Measurements from ENCODE around the gene HSPA1A.
A peak's percentile ranks its signal among the peaks of the same experiment; 100 is the strongest.
"Not testable (repeated sequence)": the region's sequence is repeated elsewhere in the genome, so short reads cannot be mapped to it uniquely, and the experiment has no call there.

The HSPA1A gene

DNA sequence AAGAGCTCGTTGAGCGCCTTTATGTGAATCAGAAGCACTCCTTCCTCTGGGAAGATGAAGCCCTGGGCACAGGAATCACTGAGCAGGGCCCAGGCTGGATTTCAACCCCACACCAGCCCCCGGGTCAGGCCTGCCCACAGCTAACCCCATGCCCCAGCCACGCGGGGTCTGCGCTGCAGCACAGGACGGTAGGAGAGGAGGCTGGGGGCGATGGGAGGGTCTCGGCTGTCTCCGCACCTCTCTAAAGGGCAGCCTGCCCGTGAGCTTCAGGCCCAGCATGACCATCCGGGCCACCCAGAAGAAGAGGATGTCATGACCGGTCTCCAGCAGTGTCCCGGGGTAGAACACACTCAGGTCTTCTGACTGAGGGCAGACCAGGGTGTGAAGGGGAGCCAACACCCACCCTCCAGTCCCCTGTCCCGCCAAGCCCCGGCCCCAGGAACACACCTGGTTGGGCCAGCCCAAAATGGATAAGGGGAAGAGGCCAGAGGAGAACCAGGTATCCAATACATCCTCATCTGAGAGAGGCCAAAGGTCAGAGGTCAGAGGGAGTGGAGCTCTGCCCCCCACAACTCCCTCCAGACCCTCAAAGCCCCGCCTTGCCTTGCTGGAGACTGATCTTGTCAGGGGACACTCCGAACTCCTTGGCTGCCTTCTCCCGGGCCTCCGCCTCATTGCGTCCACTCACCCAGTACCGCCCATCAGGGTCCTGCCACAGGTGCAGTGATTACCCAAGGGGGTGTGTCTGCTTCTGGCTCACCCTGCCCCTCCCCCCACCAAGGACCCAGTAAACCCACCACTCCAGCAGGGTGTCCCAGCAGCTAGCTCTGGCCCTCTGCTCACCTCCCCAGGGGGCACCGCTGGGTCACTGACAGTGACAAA lies 33.9 kb upstream of the HSPA1A start:
- no peak for DNase-seq

DNA sequence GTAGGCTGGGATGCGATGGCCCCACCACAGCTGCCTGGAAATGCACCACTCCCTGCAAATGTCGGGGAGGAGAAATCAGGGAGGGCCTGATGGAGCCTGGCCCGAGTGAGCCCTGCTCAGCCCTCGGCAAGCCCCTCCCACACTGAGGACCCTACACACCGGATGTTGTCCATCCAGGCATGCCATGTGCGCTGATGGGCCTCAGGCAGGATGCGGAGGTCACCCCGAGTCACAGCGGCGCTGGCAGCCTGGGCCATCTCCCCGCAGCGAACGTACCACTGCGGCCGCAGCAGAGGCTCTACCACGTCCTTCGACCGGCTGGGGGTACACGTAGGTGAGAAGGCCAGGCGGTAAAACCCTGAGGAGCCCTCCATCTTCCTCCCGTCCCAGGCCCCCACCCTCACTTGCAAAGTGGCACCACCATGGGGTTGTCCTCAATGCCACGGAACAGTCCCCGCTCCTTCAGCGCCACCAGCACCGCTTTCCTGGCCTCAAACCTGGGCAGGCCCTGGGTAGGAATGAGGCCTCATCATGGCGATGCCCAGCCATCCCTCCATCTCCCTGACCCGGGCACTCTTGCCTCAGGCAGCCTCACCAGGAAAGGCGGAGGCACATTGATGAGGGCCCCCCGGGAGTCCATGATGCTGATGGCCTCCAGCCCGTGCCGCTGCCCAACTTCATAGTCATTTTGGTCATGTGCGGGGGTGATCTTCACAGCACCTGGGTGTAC lies 33.1 kb upstream of the HSPA1A start:
- no peak for DNase-seq

DNA sequence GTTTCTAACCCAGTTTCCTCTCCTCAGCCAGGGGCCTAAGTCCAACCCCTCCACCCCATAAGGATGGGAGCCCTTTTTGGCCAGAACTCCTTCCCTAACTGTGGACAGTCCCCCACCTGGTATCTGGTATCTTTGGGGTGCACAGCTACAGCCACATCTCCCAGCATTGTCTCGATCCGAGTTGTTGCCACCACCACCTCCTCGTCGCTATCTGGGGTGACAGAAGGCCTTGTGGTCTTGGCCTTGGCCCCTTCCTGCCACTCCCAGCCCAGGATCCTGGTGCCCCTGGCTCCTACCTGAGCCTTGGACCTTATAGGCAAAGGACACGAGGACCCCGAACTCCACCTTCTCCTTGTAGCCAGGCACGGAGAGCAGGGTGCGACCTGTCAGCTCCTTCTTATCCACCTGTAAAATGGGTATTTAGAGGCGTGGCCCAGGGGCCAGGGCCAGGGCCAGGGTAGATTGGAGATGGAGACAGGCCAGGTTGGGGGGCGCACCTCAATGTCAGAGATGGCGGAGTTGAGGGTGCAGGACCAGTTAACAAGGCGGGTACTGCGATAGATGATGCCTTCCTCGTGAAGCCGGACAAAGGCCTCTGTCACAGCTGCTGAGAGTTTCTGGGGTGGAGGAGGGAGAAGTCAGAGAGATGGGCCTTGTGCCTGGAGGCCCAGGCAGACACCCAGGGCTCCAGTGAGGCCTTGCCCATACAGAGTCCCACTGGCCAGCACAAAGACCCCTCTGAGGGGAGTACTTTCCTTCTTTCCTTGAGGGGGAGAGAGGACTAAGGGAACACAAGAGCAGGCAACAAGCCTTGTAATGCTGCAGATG lies 31.0 kb upstream of the HSPA1A start:
- no peak for DNase-seq

DNA sequence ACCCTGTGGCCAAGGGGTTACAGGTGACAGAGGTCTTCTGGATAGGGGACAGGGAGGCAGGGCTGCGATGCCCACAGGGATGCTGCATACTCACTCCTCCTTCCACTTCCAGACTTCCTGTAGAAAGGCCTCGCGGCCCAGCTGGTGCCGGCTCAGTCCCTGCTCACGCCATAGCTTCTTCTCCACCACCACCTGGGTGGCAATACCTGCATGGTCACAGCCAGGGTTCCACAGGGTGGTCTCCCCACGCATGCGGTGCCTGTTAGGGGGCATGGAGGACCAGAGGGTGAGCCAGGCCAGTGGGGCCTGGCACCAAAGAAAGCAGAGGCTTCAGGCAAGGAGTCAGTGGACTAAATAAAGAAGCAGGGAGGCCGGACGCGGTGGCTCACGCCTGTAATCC lies 29.9 kb upstream of the HSPA1A start:
- no peak for DNase-seq

DNA sequence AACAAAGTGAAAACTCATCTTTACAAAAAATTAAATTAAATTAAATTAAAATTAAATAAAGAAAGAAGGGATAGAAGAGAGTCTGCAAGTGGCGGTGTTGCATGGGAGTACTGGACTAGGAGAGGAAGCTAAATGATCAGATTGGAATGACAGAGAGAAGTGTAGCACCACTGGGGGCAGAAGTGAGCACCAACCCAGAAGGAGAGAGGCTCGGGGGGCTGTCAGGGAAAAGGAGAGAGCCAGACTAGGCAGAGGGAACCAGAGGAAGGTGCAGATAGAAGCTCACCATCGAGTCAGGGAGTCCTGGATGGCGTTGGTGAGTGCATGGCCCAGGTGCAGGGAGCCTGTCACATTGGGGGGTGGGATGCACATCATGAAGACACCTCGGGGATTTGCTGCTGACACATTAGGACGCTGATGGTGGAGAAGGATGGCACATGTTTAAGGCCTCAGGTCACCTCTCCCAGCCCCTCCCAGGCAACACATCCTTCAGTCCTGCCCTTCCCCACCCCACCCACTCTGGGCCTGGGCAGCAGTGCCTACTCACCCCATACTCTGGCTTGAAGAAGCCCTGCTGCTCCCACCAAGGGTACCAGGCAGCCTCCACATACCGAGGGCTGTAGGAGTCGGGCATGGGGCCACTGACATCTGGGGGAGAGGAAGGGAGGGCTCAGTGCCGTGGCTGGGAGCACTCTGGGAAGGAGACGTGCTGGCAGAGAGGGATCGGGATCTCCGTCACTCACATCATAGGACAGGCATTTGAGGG lies 23.8 kb upstream of the HSPA1A start:
- peak; percentile 61 for DNase-seq

DNA sequence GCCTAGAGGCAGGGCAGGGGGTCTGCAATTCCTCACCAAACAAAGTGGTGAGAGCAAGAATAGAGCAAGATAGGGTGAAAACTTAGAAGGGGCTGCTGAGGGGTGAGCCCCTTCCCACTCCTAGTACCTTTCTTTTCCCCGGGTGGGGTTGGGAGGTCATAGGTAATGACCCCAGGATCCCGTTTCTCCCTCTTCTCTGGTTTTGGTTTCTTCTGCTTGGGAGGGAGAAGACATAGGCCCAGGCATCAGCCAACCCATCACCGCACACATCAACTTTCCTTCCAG lies 23.3 kb upstream of the HSPA1A start:
- no peak for DNase-seq

DNA sequence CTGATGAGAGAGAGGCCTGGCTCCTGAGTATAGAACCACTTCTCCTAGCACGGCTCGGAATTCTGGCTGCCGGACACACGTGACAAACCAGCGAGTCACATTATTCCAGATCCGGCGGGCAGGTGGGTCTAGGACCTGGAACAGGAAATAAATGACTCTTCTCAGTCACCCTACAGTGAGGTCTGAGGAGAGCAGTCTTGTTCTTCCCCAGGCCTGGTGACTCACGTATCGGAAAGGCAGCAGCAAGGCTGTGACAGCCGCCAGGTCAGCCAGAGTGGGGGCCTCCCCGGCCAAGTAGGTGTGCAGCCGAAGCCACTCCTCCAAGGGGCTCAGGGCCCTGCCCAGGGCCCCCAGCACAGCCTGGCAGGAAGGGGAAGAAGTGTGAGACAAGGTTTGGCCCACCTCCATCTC lies 22.6 kb upstream of the HSPA1A start:
- DNase-seq, result peak; percentile 73

DNA sequence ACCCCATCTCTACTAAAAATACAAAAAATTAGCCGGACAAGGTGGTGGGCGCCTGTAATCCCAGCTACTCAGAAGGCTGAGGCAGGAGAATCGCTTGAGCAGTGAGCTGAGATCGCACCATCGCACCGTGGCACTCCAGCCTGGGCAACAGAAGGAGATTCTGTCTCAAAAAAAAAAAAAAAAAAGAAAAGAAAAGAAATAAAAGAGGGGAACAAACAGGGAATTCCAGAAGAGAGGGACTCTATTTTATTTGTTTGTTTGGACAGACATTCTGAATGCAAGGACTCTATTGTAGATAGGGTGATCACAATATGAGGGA lies 21.5 kb upstream of the HSPA1A start:
- not testable (repeated sequence) for DNase-seq

DNA sequence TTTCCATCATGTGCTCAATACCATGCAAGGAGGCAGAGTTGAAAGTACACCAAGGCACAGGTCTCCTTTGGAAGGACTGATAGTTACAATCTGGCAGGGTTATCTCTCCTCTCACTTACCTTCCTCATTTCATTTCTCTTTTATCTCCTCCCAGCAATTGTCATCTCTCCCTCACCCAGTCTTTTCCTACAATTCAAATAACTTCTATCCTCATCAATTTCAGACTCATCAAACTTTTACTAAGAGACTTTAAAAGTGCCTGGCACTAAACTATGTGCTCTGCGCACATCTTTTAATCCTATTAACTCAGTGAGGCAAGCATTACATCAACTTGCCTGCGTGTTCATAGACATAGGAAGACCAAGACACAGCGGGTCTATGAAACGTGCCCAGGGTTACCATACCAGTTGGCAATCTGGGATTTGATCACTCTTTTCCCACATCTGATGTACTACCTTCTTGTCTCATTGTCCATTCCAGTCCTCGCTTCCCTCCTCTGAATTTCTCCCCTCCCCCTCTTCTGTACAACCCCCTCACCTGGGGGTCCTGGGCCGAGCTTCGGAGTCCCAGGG lies 21.0 kb upstream of the HSPA1A start:
- DNase-seq, result peak; percentile 42

DNA sequence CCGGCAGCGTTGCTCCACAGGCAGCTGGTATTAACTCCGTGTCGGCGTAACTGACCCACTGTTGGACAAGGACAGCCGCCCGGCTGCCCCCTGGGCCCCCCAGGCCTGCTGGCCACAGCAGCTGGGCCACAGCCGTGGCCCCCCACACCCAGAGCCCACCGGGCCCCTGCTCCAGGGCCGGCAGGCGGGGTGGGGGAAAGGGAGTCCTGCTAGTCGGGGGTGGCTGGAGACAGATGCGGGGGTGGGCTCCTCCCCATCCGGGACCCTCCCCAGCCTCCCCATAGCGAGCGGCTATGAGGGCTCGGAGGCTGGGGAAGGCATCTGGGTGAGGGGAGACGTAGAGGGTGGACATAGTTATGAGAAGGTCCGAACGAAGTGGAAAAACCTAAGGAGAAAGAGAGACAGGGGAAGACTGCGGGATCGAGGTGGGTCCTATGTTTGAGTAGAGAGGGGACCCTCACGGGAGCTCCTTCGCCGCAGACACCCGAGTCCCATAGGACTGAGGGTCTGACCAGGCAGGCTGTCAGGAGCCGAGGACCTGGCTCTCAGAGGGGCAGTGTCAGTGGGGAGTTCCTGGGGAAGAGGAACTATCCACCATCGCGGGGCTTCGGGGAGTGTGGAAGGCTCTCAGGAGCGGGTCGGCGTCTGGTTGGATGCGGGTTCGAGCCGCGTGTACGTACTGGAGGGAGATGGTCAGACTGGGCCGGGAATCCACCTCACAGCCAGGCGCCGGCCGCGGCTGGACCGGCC lies 20.3 kb upstream of the HSPA1A start:
- DNase-seq, result no peak

DNA sequence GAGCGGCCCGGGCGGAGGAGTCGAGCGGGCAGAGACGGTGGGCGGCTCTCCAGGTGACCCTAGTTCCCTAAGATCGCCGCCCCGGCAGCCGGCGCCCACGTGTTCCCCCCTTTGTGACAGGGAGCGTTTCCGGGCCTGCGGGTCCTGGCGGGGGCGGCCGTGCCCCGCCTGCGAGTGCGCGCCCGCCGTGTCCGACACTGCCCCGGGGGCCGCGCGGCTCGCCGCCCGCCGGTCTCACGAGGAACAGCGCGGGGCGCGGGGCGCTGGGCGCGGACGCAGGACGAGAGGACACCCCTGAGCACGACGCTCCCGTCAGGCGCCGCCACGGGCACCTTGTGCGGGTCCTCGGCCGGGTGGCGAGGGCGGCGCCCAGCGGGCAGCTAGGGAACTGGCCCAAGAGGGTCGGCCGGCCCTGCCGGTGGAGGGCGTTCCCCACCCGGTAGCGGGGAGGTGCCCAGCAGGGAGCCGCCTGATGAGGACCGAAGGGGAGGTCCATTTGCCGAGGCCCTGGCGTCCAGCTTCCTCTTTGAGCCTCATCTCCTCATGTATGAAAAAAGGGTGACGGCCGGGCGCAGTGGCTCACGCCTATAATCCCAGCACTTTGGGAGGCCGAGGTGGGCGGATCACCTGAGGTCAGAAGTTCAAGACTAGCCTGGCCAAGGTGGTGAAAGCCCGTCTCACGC lies 19.6 kb upstream of the HSPA1A start, which contains the start of gene VARS1:
Gene VARS1, minus strand, starts transcription at position 137 of the 683 bp plus-strand sequence. CDS start 535 bp downstream, outside the sequence.
- peak; percentile 93 for DNase-seq

DNA sequence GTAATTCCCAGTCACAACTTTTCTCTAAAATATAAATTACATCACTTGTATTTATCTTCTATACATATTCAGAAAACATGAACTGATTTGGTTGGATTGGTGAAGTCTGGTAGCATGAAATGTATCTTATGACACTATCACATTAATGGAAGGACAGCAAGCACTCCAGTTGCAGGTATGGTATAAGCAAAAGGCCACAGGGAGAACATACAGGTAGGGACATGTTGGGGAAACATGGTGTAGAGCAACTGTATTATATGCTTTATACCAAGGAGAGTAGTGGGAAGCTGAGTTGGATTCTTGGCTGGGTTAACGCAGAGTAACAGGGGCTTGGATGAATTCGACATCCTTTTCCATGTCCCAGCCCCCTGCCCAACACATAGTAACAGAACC lies 18.4 kb upstream of the HSPA1A start:
- DNase-seq, result no peak

DNA sequence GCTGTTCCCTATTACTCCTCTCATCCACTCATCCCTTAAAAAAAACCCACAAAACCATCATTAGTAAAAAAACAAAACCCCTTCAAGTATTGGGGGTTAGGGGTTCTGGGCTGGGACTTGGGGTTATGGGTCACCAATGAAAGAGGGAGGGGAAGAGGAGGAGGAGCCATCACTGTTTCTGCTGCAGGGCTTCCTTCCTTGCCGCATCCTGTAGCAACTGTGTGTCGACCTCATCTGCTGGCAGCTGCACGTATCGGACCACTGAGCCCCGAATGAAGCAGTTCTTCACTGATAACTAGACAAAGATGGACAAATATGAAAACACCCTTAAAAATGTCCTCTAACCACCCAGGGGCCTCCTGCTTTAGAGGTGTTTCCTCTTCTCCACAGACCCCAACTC lies 17.8 kb upstream of the HSPA1A start:
- no peak for DNase-seq

DNA sequence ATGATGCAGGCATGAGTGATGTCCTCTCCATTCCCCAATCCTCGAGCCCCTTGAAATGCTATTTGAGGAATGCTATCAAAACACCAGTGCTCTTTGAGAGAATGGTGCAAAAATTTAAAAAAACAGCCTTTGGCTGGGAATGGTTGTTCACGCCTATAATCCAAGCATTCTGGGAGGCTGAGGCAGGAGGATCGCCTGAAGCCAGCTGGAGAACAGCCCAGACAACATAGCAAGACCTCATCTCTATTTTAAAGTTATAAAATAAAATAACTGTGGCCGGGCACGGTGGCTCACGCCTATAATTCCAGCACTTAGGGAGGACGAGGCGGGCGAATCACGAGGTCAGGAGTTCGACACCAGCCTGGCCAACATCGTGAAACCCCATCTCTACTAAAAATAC lies 15.6 kb upstream of the HSPA1A start:
- peak; percentile 67 for DNase-seq

DNA sequence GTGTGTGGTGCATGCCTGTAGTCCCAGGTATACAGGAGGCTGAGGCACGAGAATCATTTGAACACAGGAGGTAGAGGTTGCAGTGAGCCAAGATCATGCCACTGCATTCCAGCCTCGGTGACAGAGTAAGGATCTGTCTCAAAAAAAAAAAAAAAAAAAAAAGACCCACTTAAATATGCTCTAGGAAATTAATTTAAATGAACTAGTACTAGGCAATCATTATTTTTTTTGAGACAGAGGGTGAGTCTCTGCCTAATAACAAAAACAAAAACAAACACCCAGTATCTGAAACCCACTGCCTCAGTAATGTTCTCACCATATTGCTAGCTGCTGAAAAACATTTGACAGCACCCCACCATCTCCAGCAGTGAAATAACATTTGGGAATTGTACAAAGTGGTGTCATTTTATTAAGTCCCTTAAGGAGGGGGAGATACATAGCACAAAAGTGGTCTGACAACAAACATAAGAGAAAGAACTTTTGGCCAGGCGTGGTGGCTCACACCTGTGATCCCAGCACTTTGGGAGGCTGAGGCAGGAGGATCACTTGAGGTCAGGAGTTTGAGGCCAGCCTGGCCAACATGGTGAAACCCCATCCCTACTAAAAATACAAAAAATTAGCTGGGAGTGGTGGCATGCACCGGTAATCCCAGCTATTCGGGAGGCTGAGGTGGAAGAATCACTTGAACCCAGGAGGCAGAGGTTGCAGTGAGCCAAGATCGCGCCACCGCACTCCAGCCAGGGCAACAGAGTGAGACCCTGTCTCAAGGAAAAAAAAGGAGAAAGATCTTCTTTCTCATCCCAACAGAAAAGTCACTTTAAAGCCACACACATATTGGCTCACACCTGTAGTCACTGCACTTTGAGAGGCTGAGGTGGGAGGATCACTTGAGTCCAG lies 14.1 kb upstream of the HSPA1A start:
- not testable (repeated sequence) for DNase-seq

DNA sequence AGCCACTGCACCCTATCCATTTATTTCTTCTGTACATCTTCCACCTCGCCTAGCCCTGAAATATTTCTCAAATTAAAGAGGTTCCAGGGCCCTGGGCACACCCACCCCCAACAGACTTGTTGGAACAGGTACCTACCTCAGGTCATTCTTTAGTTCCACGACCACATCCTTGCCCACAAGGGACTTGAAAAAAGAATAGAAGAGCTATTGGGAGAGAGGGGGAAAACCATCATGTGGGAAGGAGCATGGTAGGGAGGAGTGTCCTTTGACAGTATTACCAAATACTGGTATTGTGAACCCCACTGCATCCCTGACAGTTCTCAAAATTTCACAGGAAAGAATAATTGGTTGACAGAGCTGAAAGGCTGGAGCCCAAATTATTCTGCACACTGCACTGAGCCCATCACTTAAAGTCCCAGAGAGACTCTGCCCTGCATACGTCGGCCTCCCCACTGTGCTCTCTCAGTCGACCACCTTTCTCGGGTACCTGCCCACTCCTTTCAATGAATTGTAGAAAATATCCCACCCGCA lies 9.3 kb upstream of the HSPA1A start:
- no peak for DNase-seq

DNA sequence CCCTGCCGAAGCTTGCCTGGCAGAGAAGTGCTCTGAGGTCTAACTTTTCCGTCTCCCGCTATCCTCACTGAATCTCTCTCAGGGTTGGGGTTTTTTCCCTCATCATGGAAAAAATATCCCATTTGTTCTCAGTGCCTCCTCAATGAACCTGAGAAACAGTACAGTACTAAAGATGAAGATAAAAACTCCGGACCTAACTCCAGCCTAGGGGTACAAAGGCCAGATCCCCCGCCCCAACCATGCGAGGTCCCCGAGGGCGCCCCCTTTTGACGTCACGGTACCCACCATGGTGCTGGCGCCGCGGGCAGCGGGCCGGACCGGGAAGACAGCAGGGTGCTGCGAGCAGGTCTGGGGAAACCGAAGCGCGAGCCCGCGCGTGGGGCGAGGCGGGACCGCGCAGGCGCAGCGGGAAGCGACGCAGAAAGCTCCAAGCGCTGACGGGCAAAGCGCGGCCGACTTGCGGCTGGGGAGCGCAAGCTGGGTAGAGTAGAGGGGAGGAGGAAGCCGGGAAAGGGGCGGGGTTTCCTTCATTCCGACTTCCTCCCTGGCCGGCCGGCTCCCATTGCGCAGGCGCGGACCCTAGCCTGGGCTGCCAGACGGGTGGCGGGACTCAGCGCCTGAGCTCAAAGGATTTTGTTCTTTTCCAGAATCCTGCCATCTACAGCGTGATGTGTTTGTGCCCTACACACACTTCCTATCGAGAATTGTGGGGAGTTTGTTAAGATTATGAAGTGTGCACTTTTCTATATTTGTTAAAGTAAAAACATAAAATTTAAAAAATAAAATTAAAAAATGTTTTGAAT lies 8.7 kb upstream of the HSPA1A start, which contains the start of gene LSM2:
Gene LSM2, minus strand, starts transcription at position 497 of the 803 bp plus-strand sequence. Its CDS starts 209 bp downstream, at position 288.
- peak; percentile 98 for DNase-seq

DNA sequence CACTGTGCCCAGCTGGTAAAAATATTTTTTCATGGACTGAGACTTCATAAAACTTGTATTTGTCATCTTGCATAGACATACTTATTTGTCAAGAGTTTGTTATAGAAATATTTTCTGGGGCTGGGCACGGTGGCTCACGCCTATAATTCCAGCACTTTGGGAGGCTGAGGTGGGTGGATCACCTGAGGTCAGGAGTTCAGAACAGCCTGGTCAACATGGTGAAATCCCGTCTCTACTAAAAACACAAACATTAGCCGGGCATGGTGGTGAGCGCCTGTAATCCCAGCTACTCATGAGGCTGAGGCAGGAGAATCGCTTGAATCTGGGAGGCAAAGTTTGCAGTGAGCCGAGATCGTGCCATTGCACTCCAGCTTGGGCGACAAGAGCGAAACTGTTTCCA lies 6.7 kb upstream of the HSPA1A start:
- DNase-seq, result not testable (repeated sequence)

DNA sequence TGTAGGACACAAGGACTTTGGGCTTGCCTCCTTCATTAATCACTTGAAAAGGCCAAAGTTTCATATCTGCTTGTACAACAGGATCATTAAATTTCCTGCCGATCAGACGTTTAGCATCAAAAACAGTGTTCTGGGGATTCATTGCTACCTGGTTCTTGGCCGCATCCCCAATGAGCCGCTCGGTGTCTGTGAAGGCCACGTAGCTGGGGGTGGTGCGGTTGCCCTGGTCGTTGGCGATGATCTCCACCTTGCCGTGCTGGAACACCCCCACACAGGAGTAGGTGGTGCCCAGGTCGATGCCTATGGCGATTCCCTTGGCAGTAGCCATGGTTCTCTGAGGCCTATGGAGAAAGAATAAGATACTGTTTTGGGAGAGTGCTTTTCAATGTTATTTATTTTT lies 3.7 kb upstream of the HSPA1A start:
- DNase-seq, result no peak
